Stimulated activated CD4-positive, alpha-beta T cell treated with anti-CD3 and anti-CD28 coated beads, Interleukin-2, amount 100 ng/mL, for 24 hours (primary cell): ENCODE measurements around the gene ELOVL7.
"Not testable (repeated sequence)": the region's sequence is repeated elsewhere in the genome, so short reads cannot be mapped to it uniquely, and the experiment has no call there.

Source experiments
- DNase-seq, 2 donors: peaks; one replicate each; pipeline ENCODE4 v3.0.0-alpha.2; 2020

ELOVL7 gene

DNA sequence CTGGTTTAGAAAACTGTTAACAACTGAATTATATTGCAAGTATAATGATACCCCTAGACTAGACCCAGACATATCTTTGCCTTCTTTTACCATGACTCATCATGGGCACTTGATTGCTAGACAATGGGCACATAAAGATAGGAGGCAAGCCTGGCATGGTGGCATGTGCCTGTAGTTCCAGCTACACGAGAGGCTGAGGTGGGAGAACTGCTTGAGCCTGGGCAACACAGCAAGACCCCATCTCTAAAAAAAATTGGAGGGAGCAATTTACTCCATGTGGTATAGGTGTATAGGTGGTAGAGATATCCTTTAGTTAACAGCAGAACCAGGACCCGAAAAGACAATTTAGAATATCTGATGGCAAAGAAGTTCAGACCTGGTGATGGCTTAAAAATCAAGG, 51.6 kb downstream of the ELOVL7 start:
- DNase-seq: no peak

DNA sequence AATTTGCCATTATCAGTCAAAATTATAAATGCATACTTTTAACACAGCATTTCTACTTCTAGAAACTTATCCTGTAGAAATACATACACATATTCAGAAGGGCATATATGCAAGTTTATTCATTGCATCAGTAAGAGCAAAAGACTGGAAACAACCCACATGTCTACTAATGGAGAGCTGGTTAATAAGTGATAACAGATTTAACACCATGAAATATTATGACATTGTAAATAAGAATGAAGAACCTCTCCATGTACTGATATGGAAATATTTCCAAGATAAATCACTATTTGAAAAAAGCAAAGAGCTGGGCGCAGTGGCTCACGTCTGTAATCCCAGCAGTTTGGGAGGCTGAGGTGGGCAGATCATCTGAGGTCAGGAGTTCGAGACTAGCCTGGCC, 54.5 kb downstream of the ELOVL7 start:
- DNase-seq: no peak

DNA sequence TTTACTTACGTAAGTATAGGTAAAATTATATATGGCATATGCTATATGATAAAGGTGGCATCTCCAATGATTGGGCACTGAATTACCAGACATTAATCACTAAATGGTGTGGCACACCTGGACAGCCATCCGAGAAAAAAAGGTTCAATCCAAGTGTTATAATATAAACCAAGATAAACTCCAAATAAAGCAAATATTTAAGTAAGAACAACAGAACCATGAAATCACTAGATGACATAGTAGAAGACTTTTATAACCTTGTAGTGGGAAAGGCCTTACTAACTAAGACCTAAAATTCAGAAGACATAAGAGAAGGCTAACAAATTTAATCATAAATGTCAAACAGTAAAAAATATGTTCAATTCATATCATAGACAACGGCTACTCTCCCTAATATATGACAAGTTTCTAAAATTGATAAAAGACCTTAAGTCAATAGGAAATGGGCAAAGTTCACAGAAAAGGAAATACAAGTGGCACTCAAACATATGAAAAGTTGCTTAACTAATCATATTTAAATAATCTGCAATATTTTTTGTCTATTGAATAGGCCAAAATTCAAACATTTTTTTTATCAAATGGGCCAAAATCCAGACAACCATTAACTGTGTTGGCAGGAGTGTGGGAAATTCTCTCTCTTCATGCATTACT, 55.1 kb downstream of the ELOVL7 start:
- no peak for DNase-seq

GRCh38 chr5:60779466-60779865, 64.6 kb downstream of the ELOVL7 start:
- DNase-seq: no peak

DNA sequence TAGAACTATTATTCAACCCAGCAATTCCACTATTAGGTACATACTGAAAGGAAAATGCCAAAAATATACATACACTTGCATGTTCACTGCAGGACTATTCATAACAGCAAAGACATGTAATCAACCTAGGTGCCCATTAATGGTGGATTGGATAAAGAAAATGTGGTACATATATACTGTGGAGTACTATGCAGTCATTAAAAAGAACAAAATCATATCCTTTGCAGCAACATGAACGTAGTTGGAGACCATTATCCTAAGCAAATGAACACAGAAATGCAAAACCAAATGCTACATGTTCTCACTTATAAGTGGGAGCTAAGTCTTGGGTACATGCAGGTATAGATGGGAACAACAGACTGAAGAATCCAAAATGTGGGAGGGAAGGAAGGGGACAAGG, 67.7 kb downstream of the ELOVL7 start:
- DNase-seq: no peak

DNA sequence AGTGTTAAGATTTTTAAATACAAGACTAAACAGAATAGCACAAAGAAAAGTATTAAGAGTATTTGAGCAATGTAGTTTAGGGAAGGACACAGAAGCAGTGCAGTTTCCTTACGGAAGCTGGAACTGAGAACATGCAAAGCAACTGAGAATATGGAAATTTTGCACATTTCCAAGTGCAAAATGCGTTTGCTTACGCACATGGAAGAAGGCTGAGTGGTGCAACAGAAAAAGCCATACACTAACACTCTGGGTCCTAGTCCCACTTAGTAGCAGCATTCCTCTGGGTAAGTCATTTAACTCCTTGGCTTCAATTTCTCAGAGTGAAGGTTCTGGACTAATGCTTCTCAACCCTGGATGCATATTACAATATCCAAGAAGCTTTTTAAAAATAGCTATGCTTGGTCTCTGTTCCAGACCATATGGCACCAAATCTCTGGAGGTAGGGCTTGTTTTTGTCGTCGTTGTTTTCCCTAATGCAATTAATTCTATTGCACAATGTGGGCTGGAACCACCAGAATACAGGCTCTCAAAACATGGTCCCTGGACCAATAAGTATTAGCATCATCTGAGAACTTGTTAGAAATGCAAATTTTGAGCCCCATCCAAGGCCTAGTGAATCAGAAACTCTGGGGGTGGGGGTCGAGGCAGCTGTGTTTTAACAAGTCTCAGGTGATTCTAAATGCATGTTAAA, 78.9 kb downstream of the ELOVL7 start:
- DNase-seq: no peak

GRCh38 chr5:60763061-60763460, 81.0 kb downstream of the ELOVL7 start:
- DNase-seq: no peak

GRCh38 chr5:60754495-60754894, 89.6 kb downstream of the ELOVL7 start:
- DNase-seq: no peak

DNA sequence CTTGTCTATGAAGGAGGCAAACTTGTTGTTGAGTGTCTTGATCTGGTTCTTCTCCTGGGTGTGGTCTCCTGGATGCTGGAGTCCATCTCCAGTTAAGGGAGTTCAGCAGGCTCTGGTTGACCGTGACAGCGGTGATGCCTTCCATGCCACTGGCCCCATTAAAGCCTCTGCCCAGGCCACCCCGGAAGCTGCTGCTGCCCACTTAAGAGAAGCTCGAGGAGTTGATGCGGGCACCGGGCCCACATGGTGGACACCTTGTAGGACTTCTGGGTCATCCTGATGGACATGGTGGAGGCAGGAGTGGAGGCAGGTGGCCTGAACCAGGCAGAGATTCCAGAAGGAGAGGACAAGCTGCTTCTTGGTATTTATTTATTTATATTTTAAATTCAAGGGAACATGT, 99.4 kb downstream of the ELOVL7 start:
- DNase-seq: no peak

DNA sequence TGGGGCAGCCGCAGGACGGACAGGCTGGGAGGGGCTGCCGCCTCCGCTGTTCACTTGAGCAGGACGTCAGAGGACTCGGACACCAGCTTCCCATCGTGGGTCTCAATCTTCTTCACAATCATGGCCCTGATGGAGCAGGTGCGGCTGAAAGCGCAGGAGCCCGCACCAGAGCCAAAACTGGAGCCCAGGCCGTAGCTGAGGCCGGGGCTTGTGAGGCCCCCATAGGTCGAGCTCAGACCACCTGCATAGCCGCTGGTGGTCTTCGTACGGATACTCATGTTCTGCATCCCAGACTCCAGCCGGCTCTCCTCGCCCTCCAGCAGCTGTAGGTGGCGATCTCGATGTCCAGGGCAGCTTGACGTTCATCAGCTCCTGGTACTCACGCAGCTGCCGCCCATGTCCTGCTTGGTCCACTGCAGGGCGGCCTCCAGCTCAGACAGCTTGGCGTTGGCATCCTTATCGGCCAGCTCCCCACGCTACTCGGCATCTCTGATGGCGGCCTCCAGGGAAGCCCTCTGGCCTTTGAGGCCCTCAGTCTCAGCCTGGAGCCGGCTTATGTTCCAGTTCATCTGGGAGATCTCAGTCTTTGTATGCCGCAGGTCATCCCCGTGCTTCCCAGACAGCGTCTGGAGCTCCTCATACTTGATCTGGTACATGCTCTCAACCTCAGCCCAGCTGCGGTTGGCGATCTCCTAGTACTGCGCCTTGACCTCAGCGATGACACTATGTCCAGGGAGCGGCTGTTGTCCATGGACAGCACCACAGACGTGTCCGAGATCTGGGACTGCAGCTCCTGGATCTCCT, 100.4 kb downstream of the ELOVL7 start:
- DNase-seq: no peak

DNA sequence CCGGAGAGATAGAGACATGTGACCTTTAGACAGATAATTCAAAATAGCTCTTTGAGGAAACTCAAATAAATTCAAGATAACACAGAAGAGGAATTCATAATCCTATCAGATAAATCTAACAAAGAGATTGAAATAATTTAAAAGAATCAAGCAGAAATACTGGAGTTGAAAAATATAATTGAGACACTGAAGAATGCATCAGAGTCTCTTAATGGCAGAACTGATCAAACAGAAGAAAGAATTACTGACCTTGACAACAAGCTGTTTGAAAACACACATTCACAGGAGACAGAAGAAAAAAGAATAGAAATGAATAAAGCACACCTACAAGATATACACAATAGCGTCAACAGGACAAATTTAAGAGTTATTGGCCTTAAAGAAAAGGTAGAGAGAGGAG, 103.7 kb downstream of the ELOVL7 start:
- no peak for DNase-seq

DNA sequence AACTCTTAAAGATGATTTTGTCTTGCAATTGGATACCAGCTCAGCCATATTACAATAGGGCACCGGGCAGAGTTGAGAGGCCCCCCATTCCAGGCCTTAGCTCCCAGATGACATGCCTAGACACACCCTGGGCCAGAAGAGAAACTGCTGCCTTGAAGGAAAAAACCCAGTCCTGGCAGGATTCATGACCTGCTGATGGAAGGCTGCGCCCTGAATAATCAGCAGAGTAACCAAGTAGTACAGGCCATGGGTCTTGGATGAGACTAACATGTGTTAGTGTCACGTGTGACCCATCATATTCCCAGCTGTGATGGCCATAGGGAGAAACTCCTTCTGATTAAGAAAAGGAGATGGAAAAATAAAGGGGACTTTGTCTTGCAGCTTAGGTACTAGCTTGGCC, 105.1 kb downstream of the ELOVL7 start:
- no peak for DNase-seq

DNA sequence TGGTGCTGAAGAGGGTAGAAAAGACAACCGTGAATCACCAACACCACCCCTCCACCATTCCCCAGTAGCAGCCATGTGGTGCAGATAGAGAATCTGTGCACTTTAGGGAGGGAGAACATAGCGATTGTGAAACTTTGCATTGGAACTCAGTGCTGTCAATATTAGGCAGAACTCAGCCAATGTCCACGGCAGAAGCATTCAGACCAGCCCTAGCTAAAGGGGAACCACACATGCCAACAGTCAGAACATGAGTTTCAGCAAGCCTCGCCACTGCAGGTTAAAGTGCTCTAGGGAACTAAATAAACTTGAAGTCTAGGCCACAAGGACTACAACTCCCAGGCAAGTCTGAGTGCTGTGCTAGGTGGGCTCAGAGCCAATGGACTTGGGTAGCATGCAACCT, 105.6 kb downstream of the ELOVL7 start:
- DNase-seq: no peak

GRCh38 chr5:60730858-60731257, 113.2 kb downstream of the ELOVL7 start:
- DNase-seq: not testable (repeated sequence)

- no peak for DNase-seq
Measured at GRCh38 chr5:60727033-60727679, 116.9 kb downstream of the ELOVL7 start.

DNA sequence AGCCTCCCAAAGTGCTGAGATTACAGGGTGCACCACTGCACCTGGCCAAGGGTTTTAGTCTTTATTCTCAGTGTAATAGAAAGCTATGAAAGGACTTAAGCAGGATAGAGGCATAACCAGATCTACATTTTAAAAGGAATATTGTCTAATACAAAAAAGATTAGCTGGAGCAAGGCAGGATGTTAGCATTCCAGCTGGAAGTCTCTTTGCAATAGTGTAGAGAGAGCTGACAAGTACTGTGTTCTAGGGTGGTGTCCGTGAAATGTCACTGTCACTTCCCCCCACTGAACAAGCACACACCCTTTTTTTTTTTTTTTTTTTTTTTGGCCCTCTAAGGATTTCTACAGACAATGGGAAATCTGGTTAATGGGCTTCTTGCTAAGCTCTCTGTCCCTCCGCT, 119.9 kb downstream of the ELOVL7 start:
- no peak for DNase-seq

- DNase-seq: no peak
Measured at GRCh38 chr5:60722416-60722815, 121.7 kb downstream of the ELOVL7 start.

DNA sequence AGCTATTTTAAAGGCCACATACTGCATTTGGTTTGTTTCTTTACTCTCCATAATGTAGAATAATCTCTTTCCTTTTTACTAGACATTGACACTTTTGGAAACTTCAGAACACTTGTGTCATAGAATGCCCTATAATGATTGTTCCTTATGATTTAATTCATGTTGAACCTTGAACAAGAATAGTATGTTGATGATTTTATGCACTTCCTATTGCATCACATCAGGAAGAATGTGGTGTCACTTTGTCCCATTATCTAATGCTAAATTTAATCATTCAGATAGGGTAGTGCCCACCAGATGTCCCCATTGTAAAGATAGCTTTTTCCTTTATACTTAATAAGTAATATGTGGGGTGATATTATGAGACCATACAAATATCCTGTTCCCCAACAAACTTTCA, 124.7 kb downstream of the ELOVL7 start:
- DNase-seq: no peak

DNA sequence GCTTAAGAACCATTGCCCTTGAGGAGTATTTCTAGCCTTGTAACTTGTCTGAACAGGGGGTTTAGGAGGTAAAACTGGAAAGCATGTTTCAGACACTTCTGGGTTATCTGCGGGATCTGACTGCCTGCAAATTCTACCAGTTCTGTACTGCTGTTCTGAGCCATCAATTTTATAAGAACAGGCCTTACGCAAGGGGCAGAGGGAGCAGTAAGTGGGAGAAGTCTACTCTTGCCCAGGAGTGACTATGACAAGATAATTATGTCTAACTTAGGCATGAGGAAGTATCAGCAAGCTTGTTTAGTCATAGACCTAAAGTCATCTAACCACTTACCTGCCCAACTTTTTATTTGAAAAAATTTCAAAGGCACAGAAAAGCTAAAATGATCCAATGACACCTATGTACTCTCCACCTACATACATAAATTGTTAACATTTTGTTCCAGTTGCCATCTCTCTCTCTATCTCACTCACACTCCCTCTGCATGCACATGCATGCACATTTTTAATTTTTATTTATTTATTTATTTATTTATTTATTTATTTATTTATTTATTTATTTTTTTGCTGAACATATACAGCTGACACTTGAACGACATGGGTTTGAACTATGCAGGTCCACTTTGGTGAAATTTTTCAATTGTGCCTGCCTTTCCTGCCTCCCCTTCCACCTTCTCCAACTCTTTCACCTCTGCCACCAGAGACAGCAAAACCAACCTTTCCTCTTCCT, 125.7 kb downstream of the ELOVL7 start:
- DNase-seq: no peak

DNA sequence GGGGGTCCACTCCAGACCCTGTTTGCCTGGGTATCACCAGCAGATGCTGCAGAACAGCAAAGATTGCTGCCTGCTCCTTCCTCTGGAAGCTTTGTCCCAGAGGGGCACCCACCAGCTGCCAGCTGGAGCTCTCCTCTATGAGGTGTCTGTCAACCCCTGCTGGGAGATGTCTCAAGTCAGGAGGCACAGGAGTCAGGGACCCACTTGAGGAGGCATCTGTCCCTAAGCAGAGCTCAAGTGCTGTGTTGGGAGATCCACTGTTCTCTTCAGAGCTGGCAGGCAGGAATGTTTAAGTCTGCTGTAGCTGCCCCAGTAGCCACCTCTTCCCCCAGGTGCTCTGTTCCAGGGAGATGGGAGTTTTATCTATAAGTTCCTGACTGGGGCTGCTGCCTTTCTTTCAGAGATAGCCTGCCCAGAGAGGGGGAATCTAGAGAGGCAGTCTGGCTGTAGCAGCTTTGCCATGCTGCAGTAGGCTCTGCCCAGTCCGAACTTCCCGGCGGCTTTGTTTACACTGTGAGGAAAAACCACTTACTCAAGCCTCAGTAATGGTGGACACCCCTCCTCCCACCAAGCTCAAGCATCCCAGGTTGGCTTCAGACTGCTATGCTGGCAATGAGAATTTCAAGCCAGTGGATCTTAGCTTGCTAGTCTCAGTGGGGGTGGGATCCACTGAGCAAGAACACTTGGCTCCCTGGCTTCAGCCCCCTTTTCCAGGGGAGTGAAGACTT, 128.7 kb downstream of the ELOVL7 start:
- DNase-seq: not testable (repeated sequence)

- no peak for DNase-seq
Measured at GRCh38 chr5:60712950-60713349, 131.1 kb downstream of the ELOVL7 start.

DNA sequence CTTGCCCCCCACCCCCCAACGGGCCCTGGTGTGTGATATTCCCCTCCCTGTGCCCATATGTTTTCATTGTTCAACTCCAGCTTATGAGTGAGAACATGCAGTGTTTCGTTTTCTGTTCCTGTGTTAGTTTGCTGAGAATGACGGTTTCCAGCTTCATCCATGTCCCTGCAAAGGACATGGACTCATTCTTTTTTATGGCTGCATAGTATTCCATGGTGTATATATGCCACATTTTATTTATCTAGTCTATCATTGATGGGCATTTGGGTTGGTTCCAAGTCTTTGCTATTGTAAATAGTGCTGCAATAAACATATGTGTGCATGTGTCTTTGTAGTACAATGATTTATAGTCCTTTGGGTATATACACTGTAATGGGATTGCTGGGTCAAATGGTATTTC, 132.2 kb downstream of the ELOVL7 start:
- DNase-seq: not testable (repeated sequence)
